HG03097 (cell line): ENCODE results near the gene LRRC7.
"Not testable (repeated sequence)": the region's sequence is repeated elsewhere in the genome, so short reads cannot be mapped to it uniquely, and the experiment has no call there.

Experiments
- ATAC-seq: cut with Tn5 transposase; IDR thresholded peaks from one replicate; pipeline ENCODE4 v1.9.1; 2021; ENCODE audit not compliant: unreplicated experiment, low FRiP score

The LRRC7 gene

DNA sequence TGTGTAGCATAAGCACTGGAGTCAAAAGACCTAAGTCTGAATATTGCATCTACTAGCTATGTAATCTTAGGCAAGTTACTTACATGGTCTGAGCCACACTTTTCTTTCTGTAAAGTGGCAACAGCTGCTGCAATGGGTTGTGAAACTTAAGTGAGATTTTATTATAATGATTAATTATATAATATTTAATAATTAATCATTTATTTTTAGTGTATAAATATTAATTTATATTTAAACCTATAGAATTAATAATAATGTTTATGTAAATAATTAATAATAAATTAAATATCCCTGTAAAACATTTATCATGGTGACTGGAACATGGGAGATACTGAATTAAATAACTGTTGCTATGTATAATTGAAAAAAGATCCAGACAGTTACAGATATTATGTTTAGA lies 457.3 kb downstream of the LRRC7 start:
- ATAC-seq = no peak

DNA sequence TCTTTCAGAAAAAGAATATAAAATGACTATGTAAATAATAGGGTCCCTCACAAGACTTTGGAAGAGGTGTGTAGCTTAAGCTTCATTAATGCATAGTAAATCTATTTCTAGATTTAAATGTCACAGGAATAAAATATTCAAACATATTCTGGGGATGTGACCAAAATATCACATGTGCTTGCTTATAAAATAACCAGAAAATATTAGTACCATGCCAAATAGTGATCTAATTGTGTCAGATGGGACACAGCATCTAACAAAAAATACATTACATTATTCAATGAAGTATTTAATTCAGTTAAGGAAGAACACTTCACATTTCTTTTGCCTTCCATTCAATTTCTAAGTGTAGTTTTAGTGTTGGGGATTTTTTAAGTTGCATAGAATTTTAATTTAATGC lies 458.1 kb downstream of the LRRC7 start:
- no peak for ATAC-seq

- no peak for ATAC-seq
Measured at GRCh38 chr1:70033266-70033873, 465.6 kb downstream of the LRRC7 start.

- no peak for ATAC-seq
Measured at GRCh38 chr1:70033936-70034335, 466.2 kb downstream of the LRRC7 start.

DNA sequence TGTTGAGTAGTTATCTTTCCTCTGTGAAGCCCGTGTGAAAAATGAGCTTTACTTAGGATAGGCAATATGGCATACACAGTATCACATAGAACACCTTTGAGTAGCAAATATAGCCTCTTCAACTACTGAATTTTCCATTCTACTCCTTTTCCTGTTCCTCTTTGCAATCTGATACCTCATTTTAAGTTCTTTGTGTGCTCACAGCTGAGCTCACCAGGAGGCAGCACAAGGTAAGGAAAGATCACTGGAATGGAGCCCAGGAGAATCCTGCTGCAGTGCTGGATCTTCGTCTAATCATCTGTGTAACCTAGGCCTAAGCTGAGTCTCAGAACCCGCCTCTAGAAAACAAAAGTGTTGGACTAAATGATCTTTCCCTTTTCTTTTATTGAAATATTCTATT lies 466.7 kb downstream of the LRRC7 start:
- ATAC-seq = no peak

- no peak for ATAC-seq
Measured at GRCh38 chr1:70038025-70038424, 470.3 kb downstream of the LRRC7 start.

GRCh38 chr1:70039485-70039884 lies 471.8 kb downstream of the LRRC7 start:
- no peak for ATAC-seq

- no peak for ATAC-seq
Measured at GRCh38 chr1:70041317-70042045, 473.8 kb downstream of the LRRC7 start.

DNA sequence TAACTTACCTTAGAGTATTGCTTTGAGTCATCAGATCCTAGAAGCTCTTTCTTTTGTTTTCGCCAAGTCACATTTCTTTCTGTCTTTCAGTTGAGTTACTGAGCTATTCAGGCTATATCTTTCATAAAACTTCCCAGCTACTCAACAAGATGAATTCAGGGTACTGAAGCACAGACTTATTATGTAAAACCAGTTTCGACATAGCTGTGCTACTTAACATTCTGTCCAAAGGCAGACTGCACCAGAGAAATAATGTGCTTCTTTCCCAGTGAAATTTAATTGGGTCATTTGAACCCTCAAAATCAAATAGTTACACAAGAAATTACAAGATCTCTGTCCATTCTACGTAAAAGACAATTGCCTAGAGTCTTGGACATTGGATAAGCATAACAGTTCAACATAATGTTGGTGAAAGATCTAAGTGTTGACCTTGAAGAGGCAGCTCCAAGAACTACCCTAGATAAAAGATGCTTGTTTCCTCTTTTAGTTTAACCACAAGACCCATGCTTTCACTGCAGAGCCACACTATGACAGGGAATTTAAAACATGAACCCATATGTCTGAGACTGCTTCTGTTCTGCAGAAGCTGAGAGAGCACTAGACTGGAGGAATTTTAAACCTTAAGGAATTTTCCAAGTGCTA lies 474.5 kb downstream of the LRRC7 start:
- no peak for ATAC-seq

GRCh38 chr1:70043804-70044203 lies 476.1 kb downstream of the LRRC7 start:
- no peak for ATAC-seq

DNA sequence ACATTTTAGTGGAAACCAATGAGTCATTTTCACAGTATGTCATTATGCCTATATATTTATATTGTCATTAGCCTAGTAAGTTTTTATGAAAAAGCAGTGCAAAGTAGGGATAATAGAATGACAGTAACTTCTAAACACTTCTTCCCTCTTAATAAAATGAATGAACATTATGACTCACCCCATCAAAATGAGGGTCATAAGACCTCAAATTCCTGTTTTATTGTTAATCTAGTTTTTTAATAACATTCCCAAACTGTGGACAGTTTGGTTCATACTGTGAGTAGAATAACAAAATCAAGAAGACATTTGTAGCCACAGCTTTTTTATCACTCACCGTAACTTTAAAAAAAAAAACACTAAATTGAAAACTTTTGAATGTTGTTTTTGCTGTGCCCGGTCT lies 477.1 kb downstream of the LRRC7 start:
- ATAC-seq = no peak

GRCh38 chr1:70045581-70045980 lies 477.9 kb downstream of the LRRC7 start:
- not testable (repeated sequence) for ATAC-seq

DNA sequence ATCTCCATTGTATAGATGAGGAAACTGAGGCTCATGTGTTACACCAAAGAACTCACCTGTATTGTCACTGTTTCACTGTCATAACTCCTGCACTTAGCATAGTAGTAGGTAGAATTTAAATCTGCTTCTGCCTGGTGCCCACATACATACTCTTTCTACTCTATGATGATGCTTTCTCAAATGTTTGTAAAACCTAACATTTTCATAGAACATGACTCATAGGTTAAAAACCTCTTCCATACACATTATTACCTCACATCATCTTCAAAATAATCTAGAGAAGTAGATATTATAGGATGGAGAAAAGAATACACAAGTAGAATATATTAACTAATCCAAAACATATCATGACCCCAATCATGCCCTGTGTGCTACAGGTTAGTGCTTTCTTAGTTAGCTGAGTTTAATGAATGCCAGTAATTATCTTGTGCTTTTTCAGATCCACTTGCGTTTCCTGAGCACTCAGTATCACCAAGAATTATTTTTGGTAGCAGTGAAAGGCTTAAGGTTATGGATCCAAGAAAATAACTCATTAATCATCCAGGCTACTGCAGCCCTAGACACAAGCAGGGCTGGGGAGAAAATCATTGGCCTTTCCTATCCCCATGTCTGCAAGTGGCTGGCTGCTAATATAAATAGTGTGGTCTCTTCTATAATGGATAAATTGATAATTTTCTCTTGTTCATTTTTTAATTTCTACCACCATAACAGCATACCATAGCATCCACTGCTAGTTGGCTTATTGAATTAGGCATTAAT lies 480.8 kb downstream of the LRRC7 start:
- ATAC-seq = no peak

DNA sequence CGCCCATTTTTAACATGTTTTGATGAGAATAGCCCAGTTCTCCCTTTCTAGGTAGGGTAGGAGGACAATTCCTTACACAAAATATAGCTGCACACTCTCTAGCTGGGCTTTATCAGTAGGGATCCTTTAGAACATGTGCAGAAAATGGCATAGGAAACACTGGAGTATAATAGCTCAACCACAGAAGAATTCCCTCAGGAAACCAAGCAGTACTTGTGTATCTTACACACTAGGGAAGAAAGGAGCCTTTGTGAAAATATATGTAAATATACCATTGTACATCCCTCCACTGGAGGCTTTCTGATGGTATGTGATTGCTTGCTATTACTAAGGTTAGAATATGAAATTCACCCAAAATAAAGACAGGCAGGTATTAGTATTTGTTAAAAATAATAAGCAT lies 484.2 kb downstream of the LRRC7 start:
- ATAC-seq = no peak

DNA sequence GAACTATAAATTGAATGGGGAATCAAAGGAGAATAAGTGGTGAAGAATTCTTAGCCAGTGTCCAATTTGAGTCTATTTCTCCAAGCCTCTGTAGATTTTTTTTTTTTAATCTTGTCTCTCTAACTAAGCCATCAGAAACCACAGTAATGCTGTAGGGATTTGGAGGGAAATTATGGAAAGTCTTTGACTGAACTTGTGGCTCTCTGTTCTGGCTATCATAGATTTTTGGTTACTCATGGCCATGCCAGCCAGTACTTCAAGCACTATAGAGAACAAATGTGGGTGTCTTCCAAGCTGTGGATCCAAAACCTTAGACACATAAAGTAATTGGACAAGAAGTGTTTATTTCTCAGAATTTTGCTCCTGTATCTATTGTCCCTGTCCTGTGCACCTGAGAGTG lies 489.8 kb downstream of the LRRC7 start:
- ATAC-seq = no peak

GRCh38 chr1:70061231-70061630 lies 493.5 kb downstream of the LRRC7 start:
- ATAC-seq = no peak

DNA sequence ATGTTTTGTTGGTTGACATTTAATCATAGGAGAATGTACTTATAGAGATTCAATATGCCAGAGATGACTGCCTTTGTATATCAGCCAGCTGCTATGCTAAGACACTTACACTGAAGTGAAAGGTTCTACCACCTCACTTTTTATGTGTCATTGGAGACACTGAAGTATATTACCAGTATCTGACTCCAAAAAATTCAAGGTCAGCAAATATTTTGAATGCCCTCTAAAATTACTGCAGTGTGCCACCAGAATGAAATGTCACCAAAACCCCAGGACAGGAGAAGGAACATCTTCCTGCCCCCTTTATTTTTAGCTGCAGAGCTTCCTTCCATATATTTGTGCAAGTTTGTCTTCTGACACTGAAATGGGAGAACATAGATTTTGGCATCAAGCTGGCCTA lies 496.1 kb downstream of the LRRC7 start:
- no peak for ATAC-seq

GRCh38 chr1:70066711-70067110 lies 499.0 kb downstream of the LRRC7 start:
- ATAC-seq = no peak

- no peak for ATAC-seq
Measured at GRCh38 chr1:70071601-70072000, 503.9 kb downstream of the LRRC7 start.

GRCh38 chr1:70072231-70072751 lies 504.6 kb downstream of the LRRC7 start:
- ATAC-seq = no peak

DNA sequence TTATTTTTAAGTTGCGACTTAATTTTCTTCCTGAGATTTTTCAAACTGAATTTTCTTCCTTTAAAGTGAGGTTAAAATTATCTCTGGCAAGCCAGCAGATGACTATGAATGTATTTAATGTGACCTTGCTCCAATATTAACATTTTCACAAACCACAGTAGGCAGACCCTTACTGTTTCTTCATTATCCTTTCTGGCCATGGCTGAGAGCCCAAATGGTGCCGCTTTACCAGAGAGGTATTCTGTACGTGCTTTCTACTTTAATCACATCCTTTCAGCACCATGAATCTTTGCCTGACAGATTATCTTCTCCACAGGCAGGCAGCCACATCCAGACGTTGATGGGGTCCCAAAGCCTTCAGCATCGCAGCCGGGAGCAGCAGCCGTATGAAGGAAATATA lies 508.0 kb downstream of the LRRC7 start:
- no peak for ATAC-seq
